Measurements from ENCODE around the gene ANKS1B.

DNA sequence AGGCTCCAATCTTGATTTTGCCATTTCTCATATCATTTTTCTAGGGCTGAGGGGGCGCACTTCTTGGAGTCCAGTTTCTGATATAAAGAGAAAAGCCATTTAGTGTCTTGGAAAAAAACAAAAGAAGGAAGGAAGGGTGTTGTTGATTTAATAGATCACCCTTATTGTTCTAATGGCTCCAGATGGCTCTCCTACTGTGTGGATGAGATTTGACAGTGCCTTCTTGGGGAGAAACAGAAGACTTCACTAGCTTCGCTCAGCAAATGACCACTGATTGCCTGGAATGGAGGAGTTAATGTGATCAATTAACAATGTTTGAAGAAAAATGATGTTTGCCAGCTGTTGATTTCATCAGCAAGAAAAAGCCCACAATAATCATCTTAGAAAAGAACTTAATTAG, 1123.5 kb downstream of the ANKS1B start:
- TF ChIP-seq, protein P1, sequence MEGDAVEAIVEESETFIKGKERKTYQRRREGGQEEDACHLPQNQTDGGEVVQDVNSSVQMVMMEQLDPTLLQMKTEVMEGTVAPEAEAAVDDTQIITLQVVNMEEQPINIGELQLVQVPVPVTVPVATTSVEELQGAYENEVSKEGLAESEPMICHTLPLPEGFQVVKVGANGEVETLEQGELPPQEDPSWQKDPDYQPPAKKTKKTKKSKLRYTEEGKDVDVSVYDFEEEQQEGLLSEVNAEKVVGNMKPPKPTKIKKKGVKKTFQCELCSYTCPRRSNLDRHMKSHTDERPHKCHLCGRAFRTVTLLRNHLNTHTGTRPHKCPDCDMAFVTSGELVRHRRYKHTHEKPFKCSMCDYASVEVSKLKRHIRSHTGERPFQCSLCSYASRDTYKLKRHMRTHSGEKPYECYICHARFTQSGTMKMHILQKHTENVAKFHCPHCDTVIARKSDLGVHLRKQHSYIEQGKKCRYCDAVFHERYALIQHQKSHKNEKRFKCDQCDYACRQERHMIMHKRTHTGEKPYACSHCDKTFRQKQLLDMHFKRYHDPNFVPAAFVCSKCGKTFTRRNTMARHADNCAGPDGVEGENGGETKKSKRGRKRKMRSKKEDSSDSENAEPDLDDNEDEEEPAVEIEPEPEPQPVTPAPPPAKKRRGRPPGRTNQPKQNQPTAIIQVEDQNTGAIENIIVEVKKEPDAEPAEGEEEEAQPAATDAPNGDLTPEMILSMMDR (IDR thresholded peaks at IDR 0.05): no peak
- no peak for TF ChIP-seq POLR2A (IDR thresholded peaks at IDR 0.05)
